EH (cell line): ENCODE data around the gene MPZL2.
"Not testable (repeated sequence)": the region's sequence is repeated elsewhere in the genome, so short reads cannot be mapped to it uniquely, and the experiment has no call there.

Experiments
- DNase-seq: peaks from one replicate; pipeline ENCODE4 v3.0.0-alpha.2; 2015; ENCODE audit warnings: low read depth

The MPZL2 gene

DNA sequence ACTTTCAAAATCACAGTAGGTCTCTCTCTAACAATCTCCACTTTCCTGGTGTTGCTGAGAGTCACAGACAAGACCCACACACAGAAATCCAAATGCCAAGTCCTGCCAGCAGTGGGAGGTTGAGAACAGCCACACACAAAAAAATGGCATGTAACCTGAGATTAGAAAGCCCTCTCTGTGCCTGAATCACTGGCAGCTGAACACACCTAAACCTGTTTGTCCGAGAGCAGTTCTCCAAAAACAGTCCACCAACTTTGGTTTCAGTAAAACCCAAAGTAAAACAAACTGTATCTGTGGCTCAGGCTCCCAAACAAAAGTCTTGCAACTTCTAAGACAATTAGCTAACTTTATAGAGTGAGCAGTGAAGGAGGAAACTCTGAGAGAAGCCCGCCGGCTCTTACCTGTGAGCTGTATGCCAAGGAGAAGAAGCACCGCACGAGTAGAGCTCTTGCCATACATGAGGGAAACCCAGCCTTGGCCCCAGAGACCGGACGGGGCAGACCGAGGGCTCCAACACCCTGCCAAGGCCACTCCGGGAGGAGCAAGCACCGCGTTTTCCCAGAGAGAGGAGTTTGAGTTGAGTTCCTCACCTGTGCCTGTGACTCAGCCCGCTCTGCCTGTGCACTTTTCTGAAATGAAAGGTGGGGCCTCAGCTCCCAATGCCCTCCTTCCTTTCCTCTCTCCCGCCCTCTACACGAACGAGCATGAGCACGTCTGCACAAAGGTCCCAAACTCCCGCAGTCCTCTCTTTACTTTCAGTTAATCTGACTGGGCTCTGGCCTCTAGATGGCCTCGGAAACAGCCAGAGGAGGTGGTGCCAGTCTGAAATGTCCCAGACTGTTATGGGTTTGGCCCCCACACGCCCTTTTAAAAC, at the start of gene MPZL2:
Gene MPZL2, minus strand, starts transcription at position 603 of the 874 bp plus-strand sequence. Its CDS starts 144 bp downstream, at position 459.
- DNase-seq = no peak

DNA sequence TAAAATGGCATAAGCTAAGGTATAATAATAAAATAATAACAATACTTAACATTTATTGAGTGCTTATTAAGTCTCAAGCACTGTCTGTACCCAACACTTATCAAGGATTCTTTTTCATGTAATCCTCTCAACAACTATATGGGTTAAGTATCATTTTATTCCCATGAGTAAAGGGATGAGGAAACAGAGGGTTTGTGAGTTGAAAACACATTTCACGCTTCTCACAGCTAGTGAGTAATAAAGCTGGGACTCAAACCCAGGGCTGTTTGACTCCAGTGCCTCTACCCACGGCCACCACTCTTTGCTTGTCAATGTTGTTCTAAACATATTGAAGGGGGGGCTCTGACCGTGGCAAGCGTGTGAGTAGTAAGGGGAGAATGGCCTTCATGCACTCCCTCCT, 49.1 kb upstream of the MPZL2 start:
- peak; percentile 2 for DNase-seq

DNA sequence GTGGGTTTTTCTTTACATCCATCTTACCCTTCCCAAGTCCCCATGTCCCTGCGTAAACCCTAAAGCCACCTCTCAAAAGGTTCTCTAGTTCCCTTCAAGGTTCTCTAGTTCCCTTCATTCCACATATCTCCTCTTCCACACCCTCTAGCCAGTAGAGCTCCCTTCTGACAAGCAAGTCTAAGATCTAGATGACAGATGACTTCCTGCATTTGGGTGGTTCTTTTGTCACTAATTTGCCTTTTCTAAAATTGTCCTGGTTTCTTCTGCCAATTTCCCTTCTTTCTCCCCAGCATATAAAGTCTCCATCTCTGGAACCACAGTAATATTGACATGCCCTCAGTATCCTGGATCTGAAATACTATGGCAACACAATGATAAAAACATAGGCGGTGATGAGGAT, 48.2 kb upstream of the MPZL2 start:
- no peak for DNase-seq

DNA sequence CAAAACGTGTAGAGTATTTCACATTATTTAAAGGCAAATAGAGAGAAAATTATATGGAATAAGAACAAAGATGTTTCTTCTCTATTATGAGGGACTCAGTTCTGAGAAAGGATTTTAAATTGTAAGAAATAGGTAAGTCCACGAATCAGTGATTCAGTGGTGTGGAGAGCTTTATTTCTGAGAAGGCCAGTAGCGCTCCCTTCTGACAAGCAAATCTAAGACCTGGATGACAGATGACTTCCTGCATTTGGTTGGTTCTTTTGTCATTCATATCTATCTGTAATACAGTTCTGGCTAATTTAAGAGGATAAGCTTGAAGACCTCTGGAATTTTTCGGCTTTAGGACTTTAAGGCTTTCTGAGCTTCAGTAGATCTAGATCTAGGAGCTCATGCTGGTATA, 47.4 kb upstream of the MPZL2 start:
- DNase-seq = no peak

DNA sequence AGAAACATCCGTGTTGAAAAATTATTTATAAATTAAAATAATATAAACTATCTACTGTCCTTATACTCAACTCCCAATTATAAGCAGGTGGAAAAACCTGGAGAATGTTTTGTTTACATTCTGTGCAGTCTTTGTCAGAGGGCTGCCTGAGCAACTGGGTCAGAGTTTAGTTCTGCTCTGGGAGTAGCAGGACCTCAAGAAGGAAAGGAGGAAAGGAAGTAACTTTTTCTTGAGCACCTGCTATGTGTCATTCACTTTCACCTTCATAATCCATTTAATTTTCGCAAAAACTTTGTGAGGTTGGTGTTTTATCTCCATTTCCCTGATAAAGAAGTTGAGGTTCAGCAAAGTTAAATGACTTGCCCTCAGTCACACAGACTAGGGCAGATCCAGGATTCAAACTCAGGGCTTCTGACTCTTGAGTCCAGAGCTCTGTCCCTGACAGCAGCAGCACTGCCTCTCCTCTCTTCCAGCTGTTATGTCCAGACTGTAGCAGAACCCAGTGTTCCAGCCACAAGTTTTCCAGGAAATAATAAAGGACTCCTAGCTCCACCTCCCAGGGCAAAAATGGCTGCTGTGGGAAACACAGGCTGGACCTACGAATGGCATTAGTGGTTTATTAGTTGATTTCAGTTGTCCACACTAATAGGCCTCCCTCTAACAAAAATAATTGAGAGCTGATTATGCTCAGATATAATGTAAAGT, 46.8 kb upstream of the MPZL2 start:
- no peak for DNase-seq

DNA sequence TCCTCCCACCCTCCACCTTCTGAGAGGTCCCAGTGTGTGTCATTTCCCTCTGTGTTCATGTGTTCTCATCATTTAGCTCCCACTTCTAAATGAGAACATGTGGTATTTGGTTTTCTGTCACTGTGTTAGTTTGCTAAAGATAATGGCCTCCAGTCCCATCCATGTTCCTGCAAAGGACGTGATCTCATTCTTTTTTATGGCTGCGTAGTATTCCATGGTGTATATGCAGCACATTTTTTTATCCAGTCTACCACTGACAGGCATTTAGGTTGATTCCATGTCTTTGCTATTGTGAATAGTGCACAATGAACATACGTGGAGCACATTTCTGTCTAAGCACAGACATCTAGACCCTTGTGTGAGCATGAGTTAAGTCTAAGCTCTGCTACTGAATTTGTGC, 46.2 kb upstream of the MPZL2 start:
- no peak for DNase-seq

DNA sequence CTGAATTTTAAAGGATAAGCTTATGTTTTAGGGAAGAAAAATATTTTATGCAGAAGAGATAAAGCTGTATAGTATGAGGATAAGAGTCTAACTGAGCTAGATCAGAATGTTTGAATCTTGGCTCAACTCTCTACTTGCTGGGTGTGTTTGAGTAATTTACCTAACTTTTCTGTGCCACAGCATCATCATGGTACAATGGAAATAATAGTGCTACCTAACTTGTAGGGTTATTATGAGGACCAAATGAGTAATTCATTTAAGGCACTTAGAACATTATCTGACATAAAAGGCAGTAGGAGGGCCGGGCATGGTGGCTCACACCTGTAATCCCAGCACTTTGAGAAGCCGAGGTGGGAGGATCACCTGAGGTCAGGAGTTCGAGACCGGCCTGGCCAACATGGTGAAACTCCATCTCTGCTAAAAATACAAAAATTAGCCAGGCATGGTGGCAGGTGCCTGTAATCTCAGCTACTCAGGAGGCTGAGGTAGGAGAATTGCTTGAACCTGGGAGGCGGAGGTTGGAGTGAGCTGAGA, 45.0 kb upstream of the MPZL2 start:
- DNase-seq = not testable (repeated sequence)

DNA sequence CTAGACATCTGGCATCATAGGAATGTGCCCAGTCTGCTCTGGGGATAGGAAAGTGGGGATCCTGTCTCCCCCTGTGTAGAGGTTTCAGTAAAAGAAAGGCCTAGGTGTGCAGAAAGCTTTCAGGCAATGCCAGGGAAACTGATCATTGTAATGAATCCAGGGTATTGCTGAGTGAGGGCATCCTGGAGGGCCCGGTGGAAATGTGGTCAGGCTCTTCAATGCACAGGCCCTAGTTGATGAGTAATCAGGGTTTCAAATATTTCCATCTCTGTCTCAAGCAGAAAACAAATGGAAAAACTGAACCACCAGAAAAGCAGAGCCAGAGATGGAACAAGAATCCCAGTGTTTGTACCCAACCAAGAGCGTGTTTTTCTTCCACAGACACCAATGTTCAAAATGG, 42.5 kb upstream of the MPZL2 start:
- no peak for DNase-seq

DNA sequence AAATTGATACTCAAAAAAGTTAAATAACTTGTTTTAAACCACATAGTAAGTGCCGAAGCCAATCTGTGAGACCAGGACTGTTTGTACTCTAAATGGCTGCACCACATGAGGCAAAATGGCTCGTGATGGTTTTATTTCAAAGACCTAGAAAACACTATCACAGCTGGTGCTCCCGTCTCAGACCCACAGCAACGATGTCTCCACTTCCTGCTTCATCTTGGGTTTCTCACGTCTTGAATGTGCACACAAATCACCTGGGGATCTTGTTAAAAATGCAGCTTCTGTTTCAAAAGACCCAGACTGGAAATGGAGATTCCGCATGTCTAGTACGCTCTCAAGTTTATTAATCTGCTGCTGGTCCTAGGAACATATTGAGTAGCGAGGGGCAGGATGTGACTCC, 41.6 kb upstream of the MPZL2 start:
- no peak for DNase-seq

DNA sequence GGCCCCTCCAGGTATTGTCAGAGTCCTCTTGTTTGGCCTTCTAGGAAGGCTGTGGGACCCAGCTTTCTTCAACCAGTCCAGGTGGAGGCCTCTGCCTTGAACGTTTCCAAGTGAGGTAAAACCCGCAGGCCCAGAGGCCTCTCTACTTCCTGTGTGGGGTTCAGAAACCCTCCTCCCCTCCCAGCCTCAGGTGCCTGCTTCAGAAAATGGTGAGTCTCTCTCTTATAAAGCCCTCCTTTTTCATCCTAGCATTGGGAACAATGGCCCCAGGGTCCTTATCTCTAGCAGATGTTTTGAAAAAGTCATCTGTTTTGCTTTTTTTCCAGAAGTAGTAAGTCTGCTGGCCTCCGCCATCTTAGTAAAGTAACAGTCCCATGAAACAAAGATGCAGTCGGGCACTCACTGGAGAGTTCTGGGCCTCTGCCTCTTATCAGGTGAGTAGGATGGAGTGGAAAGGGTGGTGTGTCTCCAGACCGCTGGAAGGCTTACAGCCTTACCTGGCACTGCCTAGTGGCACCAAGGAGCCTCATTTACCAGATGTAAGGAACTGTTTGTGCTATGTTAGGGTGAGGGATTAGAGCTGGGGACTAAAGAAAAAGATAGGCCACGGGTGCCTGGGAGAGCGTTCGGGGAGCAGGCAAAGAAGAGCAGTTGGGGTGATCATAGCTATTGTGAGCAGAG, 40.6 kb upstream of the MPZL2 start, which contains the start of gene CD3E:
Gene CD3E, plus strand, starts transcription at position 163 of the 681 bp plus-strand sequence. Its CDS starts 223 bp downstream, at position 386.
- no peak for DNase-seq

DNA sequence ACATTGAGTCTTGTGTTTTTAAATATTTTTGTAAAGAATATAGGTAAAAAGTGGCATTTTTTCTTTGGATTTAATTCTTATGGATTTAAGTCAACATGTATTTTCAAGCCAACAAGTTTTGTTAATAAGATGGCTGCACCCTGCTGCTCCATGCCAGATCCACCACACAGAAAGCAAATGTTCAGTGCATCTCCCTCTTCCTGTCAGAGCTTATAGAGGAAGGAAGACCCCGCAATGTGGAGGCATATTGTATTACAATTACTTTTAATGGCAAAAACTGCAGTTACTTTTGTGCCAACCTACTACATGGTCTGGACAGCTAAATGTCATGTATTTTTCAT, 40.1 kb upstream of the MPZL2 start:
- no peak for DNase-seq

DNA sequence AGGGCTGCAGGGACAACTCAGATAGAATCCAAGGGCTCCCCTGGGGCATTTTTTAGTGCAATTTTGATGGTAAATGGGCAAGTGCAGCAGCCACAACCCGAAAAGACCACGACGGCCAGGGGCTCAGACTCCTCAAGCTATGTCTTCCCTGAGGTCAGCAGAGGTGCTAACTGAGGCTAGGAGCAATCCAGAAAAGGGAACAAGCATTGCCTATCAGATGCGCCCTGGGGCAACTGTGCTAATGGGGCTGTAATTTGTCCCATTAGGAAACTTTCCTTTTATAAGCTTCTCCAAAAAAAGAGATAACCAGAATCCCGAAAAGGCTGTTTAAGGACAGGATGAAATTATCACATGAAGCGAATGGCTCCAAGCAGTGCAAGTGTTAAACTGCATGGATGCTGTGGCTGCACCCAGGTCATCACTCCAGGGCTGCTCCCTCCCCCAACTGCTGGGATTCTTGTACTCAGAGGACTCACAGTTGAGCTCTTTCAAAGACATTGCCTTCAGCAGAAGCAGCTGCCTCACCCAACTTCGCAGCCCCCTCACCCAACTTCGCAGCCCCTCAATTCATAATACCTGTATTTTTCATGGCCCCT, 37.6 kb upstream of the MPZL2 start:
- no peak for DNase-seq

DNA sequence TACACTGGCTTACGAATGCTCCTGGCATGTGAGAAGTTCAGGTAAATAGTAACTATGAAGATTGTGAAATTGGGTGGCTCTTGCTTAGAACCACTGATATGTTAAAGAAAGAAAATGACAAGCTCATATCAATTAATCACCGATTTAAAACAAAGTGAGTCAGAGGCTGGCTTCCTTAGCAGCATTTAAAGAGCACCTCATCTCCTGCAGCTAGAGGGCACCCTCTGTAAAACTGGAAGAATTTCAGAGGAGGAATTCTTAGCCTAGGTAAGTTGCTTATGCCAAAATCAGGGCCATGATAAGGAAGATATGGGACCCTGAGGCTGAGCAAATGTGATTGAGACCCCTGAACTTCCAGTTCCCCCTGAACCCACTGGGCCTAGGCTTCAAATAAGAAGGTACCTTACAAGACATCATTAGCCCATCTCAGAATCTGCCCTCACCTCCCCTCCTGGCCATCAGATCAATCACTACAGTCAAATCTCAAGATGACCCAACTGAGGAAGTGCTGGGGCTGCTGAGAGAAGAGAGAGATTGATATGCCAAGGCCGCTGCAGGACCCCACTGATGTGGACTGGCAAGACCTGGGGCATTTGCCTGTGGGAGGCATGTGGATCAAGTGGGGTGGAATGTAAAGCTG, 31.8 kb upstream of the MPZL2 start:
- DNase-seq = peak; percentile 32

DNA sequence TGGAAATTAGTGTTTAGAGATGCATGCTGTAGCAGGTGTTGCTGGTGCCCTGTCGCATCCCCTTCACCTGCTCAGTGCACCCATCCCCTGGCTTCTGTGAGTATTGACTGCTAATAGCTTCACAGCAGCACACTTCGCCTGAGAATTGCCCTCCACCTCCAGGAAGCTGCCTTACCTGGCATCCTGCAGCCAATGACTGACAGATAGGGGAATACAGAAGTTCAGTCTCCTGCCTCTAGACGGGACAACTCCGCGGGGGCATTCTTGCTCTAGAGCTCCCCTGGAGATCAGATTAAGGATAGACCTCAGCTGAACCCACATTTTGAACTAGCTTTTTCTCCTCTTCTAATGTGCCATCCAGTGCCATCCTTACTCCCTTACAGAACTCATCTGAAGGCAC, 31.1 kb upstream of the MPZL2 start:
- DNase-seq = no peak

DNA sequence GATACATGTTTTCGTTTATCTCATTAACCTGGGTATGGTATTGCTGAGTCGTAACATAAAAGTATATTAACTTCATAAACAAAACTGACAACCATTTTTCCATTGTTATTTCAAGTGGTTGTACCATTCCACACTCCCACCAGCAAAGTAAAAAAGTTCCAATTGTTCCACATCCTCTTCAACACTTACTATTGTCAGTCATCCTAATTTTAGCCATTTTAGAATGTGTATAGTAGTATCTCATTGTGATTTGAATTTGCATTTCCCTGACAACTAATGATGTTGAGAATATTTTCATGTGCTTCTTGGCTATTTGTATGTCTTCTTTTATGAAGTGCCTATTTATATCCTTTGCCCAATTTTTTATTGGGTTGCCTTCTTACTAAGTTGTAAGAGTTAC, 30.0 kb upstream of the MPZL2 start:
- no peak for DNase-seq

DNA sequence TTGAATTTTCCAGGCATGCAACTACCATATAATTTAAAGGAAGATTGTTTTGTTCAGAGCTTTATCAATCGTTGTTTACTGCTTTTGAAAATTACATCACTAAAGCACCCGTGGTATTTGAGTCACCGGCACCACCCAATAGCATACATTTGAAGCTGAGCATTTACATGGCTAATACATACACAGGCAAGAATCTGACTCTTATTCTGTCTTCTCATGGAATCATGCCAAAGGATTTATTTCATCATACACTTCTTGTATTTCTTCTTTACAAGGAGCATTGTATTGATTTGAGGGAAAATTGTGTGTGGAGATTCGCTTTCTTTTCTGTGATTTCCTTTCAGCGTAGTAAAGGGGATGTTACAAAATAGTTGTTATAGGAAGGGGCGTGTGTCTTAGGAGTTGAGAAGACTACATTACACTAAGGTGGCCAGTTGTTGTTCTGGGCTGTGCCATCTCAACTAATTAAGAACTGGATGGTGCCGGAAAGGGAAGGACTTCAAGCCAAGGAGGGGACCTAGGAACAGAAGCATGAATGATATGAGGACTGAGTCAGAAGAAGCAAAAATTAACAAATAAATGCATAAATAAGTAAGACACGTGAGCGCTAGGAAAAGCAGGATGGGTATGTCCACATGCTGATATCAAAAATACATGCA, 27.5 kb upstream of the MPZL2 start:
- DNase-seq = no peak

DNA sequence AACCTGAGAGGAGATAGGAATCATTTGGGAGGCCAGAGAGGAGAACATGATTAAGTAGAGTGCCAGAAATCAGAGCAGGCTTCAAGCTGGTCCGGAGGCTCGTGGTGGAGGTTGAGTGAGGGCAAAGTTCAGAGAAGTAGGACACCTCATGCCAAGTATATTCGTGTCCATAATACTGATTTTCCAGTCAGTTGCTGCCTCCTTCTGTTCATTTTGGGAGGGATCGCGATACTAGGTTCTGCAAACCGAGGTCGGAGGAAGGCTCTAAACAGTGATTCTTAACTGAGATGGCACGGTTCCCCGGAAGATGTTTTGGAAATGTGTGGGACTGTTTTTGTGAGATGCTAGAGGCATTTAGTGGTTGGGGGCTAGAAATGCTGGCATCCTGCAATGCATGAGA, 26.8 kb upstream of the MPZL2 start:
- no peak for DNase-seq

DNA sequence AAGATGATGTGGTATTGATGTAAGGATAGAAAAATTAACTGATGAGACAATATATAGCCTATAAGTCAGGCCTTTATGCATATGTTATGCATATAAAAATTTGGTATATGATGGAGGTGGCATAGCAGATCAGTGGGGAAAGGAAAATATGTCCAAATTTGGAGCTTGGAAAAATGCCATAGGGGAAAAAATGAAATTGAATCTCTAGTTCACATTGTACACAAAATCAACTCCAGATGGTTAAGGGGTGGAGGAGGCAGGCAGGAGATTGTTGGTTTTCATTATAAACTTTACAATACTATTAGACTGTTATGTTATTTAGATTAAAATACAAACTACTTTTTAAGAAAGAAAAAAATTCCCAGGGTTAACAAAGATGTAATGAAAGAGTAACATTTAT, 25.3 kb upstream of the MPZL2 start:
- DNase-seq = no peak

DNA sequence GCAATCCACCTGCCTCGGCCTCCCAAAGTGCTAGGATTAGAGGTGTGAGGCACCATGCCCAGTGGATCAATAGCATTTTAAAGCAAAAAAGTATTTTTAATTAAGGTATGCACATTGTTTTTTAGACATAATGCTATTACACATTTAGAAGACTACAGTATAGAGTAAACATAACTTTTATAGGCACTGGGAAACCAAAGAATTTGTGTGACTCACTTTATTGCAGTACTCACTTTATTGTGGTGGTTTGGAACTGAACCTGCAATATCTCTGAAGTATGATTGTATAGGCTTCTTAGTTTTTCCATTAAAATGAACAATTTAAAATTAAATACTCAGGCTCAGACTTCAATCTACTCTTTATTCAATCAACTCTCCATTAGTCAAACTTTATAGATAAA, 22.9 kb upstream of the MPZL2 start:
- DNase-seq = peak; percentile 37

DNA sequence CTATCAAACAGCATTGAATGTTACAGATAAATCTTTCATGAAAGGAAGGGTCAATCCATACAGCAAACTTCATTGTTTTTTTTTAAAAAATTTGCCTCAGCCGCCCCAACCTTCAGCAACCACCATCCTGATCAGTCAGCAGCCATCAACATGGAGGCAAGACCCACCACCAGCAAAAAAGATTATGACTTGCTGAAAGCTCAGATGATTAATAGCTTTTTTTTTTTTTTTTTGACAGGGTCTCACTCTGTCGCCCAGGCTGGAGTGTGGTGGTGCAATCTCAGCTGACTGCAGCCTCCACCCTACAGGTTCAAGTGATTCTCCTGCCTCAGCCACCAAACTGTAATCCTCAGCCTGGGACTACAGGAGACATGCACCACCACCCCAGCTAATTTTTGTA, 22.4 kb upstream of the MPZL2 start:
- no peak for DNase-seq

DNA sequence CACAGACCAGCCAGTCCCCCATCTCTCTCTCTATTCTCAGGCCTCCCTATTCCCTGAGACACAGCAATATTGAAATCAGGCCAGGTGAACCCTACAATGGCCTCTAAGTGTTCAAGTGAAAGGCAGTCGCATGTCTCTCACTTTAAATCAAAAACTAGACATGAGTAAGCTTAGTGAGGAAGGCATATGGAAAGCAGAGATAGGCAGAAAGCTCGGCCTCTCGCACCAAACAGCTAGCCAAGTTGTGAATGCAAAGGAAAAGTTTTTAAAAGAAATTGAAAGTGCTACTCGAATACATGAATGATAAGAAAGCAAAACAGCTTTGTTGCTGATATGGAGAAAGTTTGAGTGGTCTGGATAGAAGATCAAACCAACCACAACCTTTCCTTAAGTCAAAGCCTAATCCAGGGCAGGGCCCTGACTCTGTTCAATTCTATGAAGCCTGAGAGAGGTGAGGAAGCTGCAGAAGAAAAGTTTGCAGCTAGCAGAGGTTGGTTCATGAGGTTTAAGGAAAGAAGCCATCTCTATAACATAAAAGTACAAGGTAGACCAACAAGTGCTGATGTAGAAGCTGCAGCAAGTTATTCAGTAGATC, 19.8 kb upstream of the MPZL2 start:
- no peak for DNase-seq
